ENCODE measurements around the gene TEX22.

Gene TEX22

GRCh38 chr14:105368426-105368825 is 29.9 kb upstream of the TEX22 start:
- peaks cover 0 to 11% (median 3%) of the 10 kb centered on the region in 4 donors for H3K4me1 ChIP-seq
- no peaks in the 10 kb centered on the region for H3K9me3 ChIP-seq
- intact Hi-C loops (cut with DNase I; ENCODE audit: low total_unique reads) = loop anchor here (5.0 kb wide), 1 partner anchor 79 kb away; no protein-coding TSS in a partner anchor
- DNase-seq = no peak
- H3K27me3 ChIP-seq = no peaks in the 10 kb centered on the region
- peaks cover 18 to 40% (median 26%) of the 10 kb centered on the region in 3 donors for H3K36me3 ChIP-seq
- no peak overlapping the region for H3K27ac ChIP-seq
- no peak for TF ChIP-seq CTCF (IDR thresholded peaks at IDR 0.05)
- no peak overlapping the region for H3K4me3 ChIP-seq

GRCh38 chr14:105368910-105369652 is 29.3 kb upstream of the TEX22 start:
- intact Hi-C loops (cut with DNase I; ENCODE audit: low total_unique reads) = loop anchor here (5.0 kb wide), 1 partner anchor 78 kb away; no protein-coding TSS in a partner anchor
- Histone ChIP-seq H3K4me3 (no peak overlapping the region), H3K36me3 (peaks cover 18 to 40% (median 26%) of the 10 kb centered on the region in 3 donors), H3K4me1 (peaks cover 0 to 9% (median 1%) of the 10 kb centered on the region in 4 donors), H3K27me3 (no peaks in the 10 kb centered on the region), H3K27ac (no peak overlapping the region), H3K9me3 (no peaks in the 10 kb centered on the region)
- no peak for DNase-seq
- TF ChIP-seq CTCF (IDR thresholded peaks at IDR 0.05) = no peak

- no peak overlapping the region for H3K4me3 ChIP-seq
- TF ChIP-seq CTCF (IDR thresholded peaks at IDR 0.05) = no peak
- H3K4me1 ChIP-seq = peaks cover 0 to 3% (median 0%) of the 10 kb centered on the region in 4 donors
- peaks cover 18 to 40% (median 26%) of the 10 kb centered on the region in 3 donors for H3K36me3 ChIP-seq
- no peaks in the 10 kb centered on the region for H3K9me3 ChIP-seq
- intact Hi-C loops (cut with DNase I; ENCODE audit: low total_unique reads) = loop anchor here (2.0 to 5.0 kb wide), 3 partner anchors 78 to 161 kb away; partner anchors contain the start of gene TEDC1
- no peaks in the 10 kb centered on the region for H3K27me3 ChIP-seq
- H3K27ac ChIP-seq = no peak overlapping the region
- DNase-seq = no peak
These were observed 28.7 kb upstream of the TEX22 start for GRCh38 chr14:105369653-105370040.

GRCh38 chr14:105374389-105374788 is 23.9 kb upstream of the TEX22 start:
- Histone ChIP-seq H3K36me3 (peaks cover 6 to 16% (median 10%) of the 10 kb centered on the region in 3 donors), H3K27ac (no peak overlapping the region), H3K4me3 (no peak overlapping the region), H3K4me1 (no peaks in the 10 kb centered on the region), H3K9me3 (no peaks in the 10 kb centered on the region), H3K27me3 (no peaks in the 10 kb centered on the region)
- no peak for DNase-seq
- no peak for TF ChIP-seq CTCF (IDR thresholded peaks at IDR 0.05)
- intact Hi-C loops (cut with DNase I; ENCODE audit: low total_unique reads) = no loop called here

- no peak for DNase-seq
- no peak overlapping the region for H3K27ac ChIP-seq
- no peaks in the 10 kb centered on the region for H3K27me3 ChIP-seq
- H3K4me1 ChIP-seq = no peaks in the 10 kb centered on the region
- peaks cover 0 to 16% (median 16%) of the 10 kb centered on the region in 3 donors for H3K36me3 ChIP-seq
- TF ChIP-seq CTCF (IDR thresholded peaks at IDR 0.05) = no peak
- no peaks in the 10 kb centered on the region for H3K9me3 ChIP-seq
- H3K4me3 ChIP-seq = no peak overlapping the region
- intact Hi-C loops (cut with DNase I; ENCODE audit: low total_unique reads) = no loop called here
These were observed 22.7 kb upstream of the TEX22 start for GRCh38 chr14:105375635-105376057.
